Esophagus squamous epithelium (tissue), 4 donors: ENCODE measurements around the gene PXK.

Source experiments
- CTCF ChIP-seq, 6 experiments: fragments of 450-650 bp in 4 of 6; fragments of 200-600 bp in 2 of 6; sonication (generic) in 2 of 6; IDR thresholded peaks; one replicate each; pipeline ENCODE4 v1.5.1; 2016 to 2019; ENCODE audit warnings: antibody characterized with exemption in 6 of 6, mild to moderate bottlenecking in 4 of 6, moderate library complexity in 4 of 6
- POLR2A ChIP-seq, 4 donors: fragments of 450-650 bp; IDR thresholded peaks; one replicate each; pipeline ENCODE4 v1.6.1; 2017; ENCODE audit warnings: antibody characterized with exemption in 4 of 4, mild to moderate bottlenecking in 4 of 4, moderate library complexity in 3 of 4

- TF ChIP-seq CTCF (IDR thresholded peaks at IDR 0.05) (no peak), POLR2A (IDR thresholded peaks at IDR 0.05) (no peak)
These were observed 97.0 kb downstream of the PXK start for GRCh38 chr3:58429657-58430056.
